GM21360 (cell line): ENCODE measurements around the gene RNF114.
"Not testable (repeated sequence)": the region's sequence is repeated elsewhere in the genome, so short reads cannot be mapped to it uniquely, and the experiment has no call there.

ENCODE experiments used
- ATAC-seq: cut with Tn5 transposase; IDR thresholded peaks from one replicate; pipeline ENCODE4 v1.9.1; 2021; ENCODE audit warnings: mild to moderate bottlenecking, moderate library complexity; ENCODE audit not compliant: unreplicated experiment

Gene RNF114

DNA sequence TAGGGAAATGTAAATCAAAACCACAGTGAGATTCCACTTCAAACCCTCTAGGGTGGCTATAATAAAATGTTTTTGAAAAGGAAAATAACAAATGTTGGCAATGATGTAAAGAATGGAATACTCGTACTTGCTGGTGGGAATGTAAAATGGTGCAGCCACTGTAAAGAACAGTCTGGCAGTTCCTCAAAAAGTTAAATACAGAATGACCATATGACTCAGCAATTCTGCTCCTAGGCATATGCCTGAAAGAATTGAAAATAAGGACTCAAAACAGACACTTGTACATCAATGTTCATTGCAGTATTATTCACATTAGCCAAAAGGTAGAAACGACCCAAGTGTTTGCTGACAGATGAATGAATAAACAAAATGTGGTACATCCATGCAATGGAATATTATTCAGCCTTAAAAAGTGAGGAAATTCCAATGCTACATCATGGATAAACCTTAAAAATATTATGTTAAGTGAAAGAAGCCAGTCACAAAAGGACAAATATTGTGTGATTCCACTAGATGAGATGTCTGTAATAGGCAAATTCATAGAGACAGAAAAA is 10.2 kb upstream of the RNF114 start:
- ATAC-seq = no peak

DNA sequence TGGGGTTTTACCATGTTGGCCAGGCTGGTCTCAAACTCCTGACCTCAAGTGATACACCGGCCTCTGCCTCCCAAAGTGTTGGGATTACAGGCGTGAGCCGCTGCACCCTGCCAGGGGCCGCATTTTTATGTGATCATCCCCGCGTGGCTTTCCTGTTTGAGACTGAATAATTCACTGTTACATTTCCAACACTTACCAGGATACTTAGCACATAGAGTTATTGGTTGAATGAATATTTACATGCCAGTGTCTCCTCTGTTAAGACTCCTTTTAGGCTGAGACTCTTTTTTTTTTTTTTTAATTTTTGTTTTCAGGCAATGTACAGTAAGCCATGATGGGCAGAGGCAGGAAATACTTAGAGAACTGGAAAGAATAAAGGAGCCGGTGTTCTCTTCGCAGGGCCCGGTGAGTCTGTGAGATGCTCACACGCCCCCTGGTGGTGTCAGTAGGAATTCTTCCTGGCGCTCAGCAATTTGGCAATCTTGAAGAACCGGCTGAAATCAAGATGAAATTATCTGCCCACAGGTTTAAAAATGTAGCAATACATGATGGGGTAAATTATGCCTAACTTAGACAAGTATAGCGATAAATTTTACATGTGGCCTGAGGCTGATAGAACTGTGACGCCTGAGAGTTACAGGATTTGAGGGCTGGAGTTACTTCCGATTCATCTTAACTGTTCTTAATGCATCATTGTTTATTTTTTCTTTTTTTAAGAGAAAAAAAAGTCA is 7.6 kb upstream of the RNF114 start:
- no peak for ATAC-seq

DNA sequence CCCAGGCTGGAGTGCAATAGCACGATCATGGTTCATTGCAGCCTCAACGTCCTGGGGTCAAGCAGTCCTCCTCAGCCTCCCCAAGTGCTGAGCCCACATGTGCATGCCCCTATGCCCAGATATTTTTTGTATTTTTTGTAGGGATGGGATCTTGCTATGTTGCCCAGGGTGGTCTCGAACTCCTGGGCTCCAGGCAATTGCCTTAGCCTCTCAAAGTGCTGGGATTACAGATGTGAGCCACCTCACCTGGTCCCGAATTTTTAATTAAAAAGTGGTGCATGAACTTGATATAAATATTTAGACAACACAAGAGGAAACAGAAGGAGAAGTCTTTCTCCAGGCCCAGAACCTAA is 7.1 kb upstream of the RNF114 start:
- no peak for ATAC-seq

DNA sequence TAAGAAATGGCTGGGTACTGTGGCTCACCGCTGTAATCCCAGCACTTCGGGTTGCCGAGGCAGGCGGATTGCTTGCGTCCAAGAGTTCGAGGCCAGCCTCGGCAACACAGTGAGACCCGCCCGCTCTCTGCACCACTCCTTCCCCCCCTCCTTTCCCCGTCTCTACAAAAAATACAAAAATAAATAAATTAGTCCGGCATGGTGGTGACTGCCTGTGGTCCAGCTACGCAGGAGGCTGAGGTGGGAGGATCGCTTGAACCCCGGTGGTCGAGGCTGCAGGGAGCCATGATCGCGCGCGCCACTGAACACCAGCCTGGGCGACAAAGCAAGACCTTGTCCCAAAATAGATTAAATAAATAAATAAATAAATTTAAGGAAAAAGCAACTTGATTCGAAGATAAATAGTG is 448 bp upstream of the RNF114 start:
- no peak for ATAC-seq

DNA sequence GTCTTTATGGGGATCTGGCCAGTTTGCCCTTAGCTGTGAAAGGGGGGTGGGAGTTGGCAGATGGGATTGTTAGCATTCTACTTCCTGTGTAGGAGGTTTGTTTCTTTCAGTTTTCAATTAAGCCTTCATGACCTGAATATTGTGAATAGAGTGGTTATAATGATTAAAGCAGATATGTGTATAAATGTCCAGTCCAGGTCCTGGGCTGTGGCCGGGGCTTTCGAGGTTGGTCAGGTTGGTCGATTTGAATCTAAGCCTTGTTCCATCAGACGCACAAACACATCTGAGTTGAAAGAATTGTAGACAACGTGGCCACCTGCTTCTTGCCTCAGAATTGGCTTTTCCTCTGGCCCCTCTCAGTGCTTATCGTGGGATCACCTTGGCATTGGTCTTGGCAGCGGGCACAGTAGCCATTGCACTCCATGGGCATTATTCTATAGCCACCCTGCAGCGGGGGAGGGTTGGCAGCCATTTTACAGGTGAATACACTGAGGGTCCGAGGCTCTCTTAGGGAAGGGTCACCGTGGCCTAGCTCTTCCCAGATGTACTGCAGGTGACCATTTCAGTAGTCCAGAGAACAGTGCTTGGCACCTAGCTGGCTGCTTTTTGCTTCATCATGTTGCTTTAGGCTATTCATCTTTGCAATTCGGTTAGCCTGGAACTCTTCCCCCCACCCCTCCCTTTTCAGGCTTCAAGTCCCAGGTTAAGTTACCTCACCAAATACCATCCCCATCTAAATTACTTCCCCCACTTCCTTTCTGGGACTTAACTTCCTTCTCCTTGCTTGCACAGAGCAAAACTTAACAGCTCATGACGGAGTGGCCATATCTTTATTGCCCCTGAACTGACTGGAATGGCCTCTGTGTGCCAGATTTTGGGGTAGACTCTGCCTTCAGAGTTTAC is 1.1 kb downstream of the RNF114 start:
- ATAC-seq = no peak

DNA sequence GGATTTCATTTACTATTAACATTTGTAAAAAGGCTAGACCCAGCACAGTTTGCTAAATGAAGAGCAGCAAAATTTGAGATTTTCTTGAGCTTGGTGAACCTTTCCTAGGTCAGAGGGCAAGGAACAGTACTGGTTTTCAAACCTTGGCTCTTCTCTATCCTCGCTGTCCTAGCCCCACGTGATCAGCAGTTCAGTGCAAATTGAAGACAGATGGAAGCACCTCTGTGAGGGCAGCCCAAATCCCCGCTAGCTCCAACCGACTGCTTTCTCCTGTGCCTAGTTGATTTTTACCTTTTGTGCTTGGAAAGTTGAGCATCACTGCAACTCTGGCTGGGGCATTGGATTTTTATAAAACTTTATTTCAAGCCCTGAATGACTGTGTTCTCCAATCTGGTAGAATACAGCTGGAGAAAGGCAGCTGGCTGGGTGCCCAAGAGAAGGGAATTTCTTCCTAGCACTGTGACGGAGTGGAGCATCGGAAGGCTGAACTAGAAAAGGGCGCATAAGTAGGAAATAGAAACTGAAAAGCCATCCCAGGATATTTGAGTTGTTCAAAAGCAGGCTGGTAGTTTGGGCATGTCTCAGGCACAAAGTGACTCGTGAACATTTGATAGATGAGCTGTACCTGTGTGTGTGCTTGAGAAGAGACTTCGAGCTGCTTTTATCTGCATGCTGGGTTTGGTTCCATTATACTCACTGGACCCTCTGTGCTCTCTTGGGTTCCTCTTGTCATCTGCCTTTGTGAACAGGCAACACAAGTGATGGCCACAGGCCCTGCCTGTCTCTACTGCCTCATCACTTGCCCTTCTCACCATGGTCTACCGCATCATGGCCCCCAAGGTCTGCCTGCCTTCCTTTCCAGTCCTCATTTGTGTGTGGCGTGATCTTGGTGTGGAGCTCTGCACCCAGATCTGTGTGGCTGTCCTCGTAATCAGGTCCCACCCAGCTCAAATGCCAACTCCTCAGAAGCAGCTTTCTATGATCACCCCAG is 2.3 kb downstream of the RNF114 start:
- no peak for ATAC-seq

DNA sequence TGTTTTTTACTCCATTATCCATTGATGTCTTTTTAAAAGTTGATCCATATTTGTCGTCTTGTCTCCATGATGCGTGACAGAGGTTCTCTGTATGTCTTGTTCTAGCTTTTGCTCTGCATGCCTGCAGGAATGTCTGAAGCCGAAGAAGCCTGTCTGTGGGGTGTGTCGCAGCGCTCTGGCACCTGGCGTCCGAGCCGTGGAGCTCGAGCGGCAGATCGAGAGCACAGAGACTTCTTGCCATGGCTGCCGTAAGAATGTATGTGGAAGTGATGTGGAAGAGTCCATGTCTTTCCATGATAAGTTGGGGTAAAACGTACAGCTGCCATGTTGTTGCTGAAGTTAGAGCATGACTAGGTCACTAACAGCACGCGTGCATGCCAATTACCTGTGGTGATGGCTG is 5.3 kb downstream of the RNF114 start:
- ATAC-seq = no peak

DNA sequence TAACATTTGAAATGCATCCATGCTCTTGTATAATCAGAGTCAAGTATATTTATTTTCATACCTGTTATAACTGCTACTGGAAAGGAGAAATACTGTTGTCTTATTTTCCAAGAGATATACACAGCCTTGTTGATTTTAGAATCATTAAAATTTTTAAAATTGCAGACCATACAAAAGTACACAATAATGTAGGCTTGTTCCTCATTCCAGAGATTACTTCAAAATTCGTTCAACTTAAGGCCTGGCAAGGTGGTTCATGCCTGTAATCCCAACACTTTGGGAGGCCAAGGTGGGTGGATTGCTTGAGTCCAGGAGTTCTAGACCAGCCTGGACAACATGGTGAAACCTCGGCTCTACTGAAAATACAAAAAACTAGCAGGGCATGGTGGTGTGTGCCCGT is 6.1 kb downstream of the RNF114 start:
- no peak for ATAC-seq

DNA sequence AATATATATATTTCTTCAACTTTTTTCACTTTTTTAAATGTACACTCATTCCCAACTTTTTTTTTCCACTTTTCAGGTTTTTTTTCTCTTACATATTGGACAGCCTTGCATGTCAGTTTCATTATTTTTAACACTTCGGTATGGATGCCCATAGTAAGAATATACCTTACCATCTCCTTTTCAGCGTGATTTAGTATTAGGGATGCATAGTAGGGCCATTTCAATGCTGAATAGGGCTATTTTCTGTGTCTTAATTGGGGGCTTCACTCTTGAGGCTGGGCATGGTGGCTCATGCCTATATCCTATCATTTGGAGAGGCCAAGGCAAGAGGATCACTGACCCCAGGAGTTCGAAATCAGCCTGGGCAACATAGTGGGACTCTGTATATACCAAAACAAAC is 6.7 kb downstream of the RNF114 start:
- ATAC-seq = no peak

DNA sequence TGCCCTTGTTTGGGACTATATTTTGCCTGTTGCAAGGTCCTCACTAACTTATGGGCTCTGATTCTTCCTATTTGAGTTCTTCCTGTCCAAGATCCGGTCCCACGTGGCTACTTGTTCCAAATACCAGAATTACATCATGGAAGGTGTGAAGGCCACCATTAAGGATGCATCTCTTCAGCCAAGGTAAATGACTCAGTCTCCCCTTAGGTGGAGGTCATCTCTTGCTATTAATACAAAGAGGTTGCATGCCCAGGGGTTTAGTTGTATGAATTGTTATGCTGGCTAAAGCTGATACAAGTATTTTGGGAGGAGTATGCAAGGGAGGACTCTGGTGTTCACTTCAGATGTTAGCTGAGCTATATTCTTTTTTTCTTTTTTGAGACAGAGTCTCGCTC is 9.1 kb downstream of the RNF114 start:
- no peak for ATAC-seq

DNA sequence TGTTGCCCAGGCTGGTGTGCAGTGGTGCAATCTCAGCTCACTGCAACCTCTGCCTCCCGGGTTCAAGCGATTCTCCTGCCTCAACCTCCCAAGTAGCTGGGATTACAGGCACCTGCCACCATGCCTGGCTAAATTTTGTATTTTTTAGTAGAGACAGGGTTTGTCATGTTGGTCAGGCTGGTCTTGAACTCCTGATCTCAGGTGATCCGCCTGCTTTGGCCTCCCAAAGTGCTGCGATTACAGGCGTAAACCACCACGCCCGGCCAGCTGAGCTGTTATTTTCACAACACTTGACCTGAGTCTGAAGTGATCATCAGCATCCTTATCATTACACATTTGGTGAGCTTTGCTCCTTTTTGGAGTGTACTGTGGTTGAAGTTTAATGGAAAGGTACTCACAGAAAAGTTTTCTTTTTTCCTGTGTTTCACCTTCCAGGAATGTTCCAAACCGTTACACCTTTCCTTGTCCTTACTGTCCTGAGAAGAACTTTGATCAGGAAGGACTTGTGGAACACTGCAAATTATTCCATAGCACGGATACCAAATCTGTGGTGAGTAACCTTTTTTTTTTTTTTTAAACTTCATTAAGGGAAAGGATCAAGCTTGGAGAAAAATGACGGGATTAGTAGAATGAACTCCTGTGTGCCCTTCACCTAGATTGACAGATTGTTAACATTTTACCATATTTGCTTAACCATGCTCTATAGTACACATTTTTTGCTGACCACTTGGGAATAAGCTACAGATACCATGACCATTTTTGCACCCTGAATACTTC is 9.7 kb downstream of the RNF114 start:
- no peak for ATAC-seq

DNA sequence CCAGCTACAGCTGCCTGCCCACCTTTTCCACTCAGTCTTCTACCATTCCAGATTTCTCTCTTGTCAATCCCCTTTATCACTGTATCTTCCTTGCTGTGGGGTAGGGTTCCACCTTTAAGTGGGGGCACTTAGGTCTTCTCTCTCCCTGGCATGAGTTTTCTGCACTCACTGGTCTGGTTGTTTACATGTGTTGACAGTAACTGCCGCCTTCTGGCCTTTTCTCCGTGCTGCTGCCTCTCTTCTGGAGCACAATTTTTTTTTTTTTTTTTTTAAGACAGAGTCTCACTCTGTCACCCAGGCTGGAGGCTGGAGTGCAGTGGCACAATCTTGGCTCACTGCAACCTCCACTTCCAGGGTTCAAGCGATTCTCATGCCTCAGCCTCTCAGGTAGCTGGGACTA is 12.0 kb downstream of the RNF114 start:
- no peak for ATAC-seq

DNA sequence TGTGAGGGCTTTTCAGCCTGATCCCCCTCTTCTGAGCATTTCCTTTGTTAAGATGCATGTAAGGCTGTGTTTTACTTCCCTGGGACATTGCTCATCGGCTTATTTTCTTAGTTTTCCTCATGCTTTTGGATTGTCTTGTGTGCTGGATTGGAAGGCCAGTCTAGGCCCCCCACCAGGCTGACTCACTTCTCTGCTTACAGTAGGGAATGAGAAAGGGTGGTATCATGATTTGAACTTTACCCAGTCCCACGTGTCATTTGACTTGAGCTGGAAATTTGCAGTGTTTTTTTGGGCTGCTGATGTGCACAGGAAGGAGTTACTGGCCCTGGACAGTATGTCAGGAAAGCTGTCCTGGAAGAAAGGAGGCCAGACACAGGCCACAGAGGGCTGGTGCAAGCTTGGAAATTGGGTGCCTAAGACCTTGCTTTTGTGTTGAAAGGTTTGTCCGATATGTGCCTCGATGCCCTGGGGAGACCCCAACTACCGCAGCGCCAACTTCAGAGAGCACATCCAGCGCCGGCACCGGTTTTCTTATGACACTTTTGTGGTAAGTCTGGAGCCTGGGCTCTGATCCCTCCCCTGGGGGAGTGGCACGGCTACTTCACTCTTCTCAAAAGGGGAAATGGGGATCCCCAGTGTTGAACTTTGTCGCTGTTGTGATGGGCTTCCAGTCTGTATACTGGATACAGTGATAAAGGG is 12.8 kb downstream of the RNF114 start:
- no peak for ATAC-seq

DNA sequence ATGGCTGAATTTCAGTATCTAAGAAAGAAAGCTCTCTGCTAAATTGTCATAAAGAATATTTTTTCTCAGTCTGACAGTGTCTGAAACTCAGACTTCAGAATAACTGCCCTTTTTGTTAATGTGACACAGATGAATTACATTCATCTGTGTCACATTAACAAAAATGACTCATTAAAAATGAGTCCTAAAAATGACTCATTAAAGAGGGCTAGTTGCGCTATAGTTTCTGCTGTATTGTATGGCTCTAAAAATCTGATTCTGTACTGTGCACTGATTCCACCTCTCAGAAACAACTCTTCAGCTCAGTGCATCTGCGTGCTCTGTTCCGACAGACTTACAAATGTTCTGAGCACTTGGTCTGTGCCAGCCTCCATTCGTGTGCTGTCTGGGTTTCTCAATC is 15.0 kb downstream of the RNF114 start:
- ATAC-seq = no peak

DNA sequence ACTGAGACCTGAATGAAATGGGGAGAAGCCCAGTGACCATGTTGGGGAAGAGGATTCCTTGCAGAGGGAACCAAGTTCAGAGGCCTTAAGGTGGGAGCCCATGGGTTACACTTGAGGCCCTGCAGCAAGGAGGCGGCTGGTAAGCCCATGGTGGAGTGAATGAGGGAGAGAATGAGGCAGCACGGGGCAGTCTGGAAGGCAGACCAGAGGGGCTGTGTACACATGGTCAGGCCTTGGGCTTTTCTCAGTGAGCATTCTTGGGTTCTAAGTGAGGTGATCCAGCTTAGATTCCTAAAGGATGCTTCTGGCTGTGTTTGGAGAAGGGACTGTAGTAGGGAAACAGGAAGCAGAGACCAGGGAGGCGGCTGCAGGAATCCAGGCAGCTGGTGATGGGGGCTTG is 19.0 kb downstream of the RNF114 start:
- no peak for ATAC-seq

DNA sequence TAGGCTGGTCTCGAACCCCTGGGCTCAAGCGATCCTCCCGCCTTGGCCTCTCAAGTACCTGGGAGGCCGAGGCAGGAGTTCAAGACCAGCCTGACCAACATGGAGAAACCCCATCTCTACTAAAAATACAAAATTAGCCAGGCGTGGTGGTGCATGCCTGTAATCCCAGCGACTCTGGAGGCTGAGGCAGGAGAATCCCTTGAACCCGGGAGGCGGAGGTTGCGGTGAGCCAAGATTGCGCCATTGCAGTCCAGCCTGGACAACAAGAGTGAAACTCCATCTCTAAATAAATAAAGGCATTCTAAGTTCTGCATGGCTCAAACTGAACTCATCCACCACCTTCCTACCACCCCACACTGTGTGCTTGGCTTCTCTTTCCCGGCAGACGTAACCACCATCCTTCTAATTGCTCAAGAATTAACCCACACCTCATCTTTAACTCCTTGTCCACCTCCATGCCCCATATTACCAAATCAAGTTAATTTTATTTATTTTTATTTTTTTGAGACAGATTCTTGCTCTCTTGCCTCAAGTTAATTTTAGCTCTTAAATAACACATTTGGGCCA is 19.7 kb downstream of the RNF114 start:
- ATAC-seq = not testable (repeated sequence)

DNA sequence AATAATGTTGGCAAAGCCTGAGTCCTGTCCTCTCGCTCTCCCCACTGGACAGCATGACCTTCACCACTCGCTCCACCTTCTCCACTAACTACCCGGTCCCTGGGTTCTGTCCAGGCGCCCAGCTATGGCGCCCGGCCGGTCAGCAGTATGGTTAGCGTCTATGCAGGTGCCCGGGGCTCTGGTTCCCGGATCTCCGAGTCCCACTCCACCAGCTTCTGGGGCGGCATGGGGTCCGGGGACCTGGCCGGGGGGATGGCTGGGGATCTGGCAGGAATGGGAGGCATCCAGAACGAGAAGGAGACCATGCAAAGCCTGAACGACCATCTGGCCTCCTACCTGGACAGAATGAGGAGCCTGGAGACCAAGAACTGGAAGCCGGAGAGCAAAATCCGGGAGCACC is 20.5 kb downstream of the RNF114 start:
- no peak for ATAC-seq

DNA sequence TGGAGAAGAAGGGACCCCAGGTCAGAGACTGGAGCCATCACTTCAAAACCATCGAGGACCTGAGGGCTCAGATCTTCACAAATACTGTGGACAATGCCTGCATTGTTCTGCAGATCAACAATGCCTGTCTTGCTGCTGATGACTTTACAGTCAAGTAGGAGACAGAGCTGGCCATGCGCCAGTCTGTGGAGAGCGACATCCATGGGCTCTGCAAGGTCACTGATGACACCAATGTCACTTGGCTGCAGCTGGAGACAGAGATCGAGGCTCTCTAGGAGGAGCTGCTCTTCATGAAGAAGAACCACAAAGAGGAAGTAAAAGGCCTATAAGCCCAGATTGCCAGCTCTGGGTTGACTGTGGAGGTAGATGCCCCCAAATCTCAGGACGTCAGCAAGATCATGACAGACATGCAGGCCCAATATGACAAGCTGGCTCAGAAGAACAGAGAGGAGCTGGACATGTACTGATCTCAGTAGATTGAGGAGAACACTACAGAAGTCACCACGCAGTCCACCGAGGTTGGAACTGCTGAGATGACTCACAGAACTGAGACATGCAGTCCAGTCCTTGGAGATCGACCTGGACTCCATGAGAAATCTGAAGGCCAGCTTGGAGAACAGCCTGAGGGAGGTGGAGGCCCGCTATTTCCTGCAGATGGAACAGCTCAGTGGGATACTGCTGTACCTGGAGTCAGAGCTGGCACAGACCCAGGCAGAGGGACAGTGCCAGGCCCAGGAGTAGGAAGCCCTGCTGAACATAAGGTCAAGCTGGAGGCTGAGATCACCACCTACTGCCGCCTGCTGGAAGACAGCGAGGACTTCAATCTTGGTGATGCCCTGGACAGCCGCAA is 21.1 kb downstream of the RNF114 start:
- ATAC-seq = not testable (repeated sequence)
